Measurements from ENCODE around the gene ARHGEF3. TPM values are rescaled to one million over a fixed set of nuclear protein-coding genes. Genes with fewer than 3 reads are reported as not detected.

The ARHGEF3 gene
- total and polyA plus RNA-seq, 10 donors: 8.0 to 35.1 (median 31.7) TPM

GRCh38 chr3:56751056-56751707, 50.6 kb downstream of the ARHGEF3 start:
- DNase-seq: no peak
- intact Hi-C loops (cut with DNase I; ENCODE audit: low total_unique reads): no loop called here
- Histone ChIP-seq H3K36me3 (peaks cover 0 to 68% (median 33%) of the 10 kb centered on the region in 6 donors), H3K4me3 (no peak overlapping the region), H3K27me3 (replicated peaks in 1 of 7) (no peaks in the 10 kb centered on the region), H3K9me3 (no peaks in the 10 kb centered on the region), H3K4me1 (peaks cover 22 to 78% (median 51%) of the 10 kb centered on the region in 6 donors), H3K27ac (peak overlapping the region in 3 of 8 donors; percentile 12 to 88 (median 31))
- TF ChIP-seq POLR2AphosphoS5 (IDR thresholded peaks at IDR 0.05) (no peak), POLR2A (IDR thresholded peaks at IDR 0.05) (no peak), CTCF (IDR thresholded peaks at IDR 0.05 in 8 of 11, conservative IDR thresholded peaks at IDR 0.05 in 3 of 11) (no peak)
- 72 to 80% (median 77%) methylated on average over 5 of the region's 5 CpGs for WGBS, 5 donors

- no peaks in the 10 kb centered on the region for H3K9me3 ChIP-seq
- TF ChIP-seq POLR2A (IDR thresholded peaks at IDR 0.05) (no peak), POLR2AphosphoS5 (IDR thresholded peaks at IDR 0.05) (no peak), CTCF (IDR thresholded peaks at IDR 0.05 in 8 of 11, conservative IDR thresholded peaks at IDR 0.05 in 3 of 11) (no peak)
- H3K4me1 ChIP-seq: peaks cover 7 to 58% (median 28%) of the 10 kb centered on the region in 6 donors
- H3K27ac ChIP-seq: peak overlapping the region in 5 of 8 donors; percentile 12 to 57 (median 35)
- WGBS, 5 donors: 54 to 64% (median 62%) methylated on average over 8 of the region's 8 CpGs
- peaks cover 0 to 92% (median 52%) of the 10 kb centered on the region in 6 donors for H3K36me3 ChIP-seq
- no peak for DNase-seq
- no peaks in the 10 kb centered on the region for H3K27me3 ChIP-seq (replicated peaks in 1 of 7)
- no peak overlapping the region for H3K4me3 ChIP-seq
- intact Hi-C loops (cut with DNase I; ENCODE audit: low total_unique reads): no loop called here
Measured at GRCh38 chr3:56748663-56749231, 53.0 kb downstream of the ARHGEF3 start.

- Histone ChIP-seq H3K36me3 (peaks cover 0 to 94% (median 57%) of the 10 kb centered on the region in 6 donors), H3K9me3 (no peaks in the 10 kb centered on the region), H3K4me1 (peaks cover 0 to 46% (median 13%) of the 10 kb centered on the region in 6 donors), H3K27ac (no peak overlapping the region), H3K4me3 (no peak overlapping the region), H3K27me3 (replicated peaks in 1 of 7) (no peaks in the 10 kb centered on the region)
- intact Hi-C loops (cut with DNase I; ENCODE audit: low total_unique reads): no loop called here
- no peak for DNase-seq
- no peak for TF ChIP-seq POLR2AphosphoS5 (IDR thresholded peaks at IDR 0.05)
- no peak for TF ChIP-seq POLR2A (IDR thresholded peaks at IDR 0.05)
- TF ChIP-seq CTCF (IDR thresholded peaks at IDR 0.05 in 8 of 11, conservative IDR thresholded peaks at IDR 0.05 in 3 of 11): no peak
- 86 to 92% (median 88%) methylated on average over 2 of the region's 2 CpGs for WGBS, 5 donors
Measured at GRCh38 chr3:56747150-56747549, 54.6 kb downstream of the ARHGEF3 start.

- intact Hi-C loops (cut with DNase I; ENCODE audit: low total_unique reads): no loop called here
- DNase-seq: no peak
- no peaks in the 10 kb centered on the region for H3K9me3 ChIP-seq
- H3K27me3 ChIP-seq (replicated peaks in 1 of 7): no peaks in the 10 kb centered on the region
- peaks cover 0 to 92% (median 54%) of the 10 kb centered on the region in 6 donors for H3K36me3 ChIP-seq
- H3K27ac ChIP-seq: no peak overlapping the region
- TF ChIP-seq POLR2A (IDR thresholded peaks at IDR 0.05) (no peak), CTCF (IDR thresholded peaks at IDR 0.05 in 8 of 11, conservative IDR thresholded peaks at IDR 0.05 in 3 of 11) (no peak), POLR2AphosphoS5 (IDR thresholded peaks at IDR 0.05) (no peak)
- 91 to 97% (median 93%) methylated on average over 5 of the region's 5 CpGs for WGBS, 5 donors
- H3K4me3 ChIP-seq: no peak overlapping the region
- H3K4me1 ChIP-seq: peaks cover 0 to 24% (median 2%) of the 10 kb centered on the region in 6 donors
Measured at GRCh38 chr3:56744016-56744415, 57.7 kb downstream of the ARHGEF3 start.
